Measurements from ENCODE around the gene SHC3. TPM values are rescaled to one million over a fixed set of nuclear protein-coding genes. Genes with fewer than 3 reads are reported as not detected.
A peak's percentile ranks its signal among the peaks of the same experiment; 100 is the strongest.

The SHC3 gene
- total RNA-seq = 4.1 and 5.1 TPM in 2 replicates

- H3K4me3 ChIP-seq (ENCODE audit: low read depth, low read length) = peak within 1 kb of the TSS; percentile 69
- no peak for DNase-seq (ENCODE audit: low read depth)
- TF ChIP-seq CTCF (conservative IDR thresholded peaks at IDR 0.05; ENCODE audit: low read depth, low read length) = no peak
These were observed at the start of gene SHC3 for GRCh38 chr9:89177944-89178829. SHC3 (minus strand) TSS chr9:89178818; CDS start chr9:89178460, 358 bp downstream.

GRCh38 chr9:89225991-89226471 is 47.4 kb upstream of the SHC3 start:
- no peak for DNase-seq (ENCODE audit: low read depth)
- no peak overlapping the region for H3K4me3 ChIP-seq (ENCODE audit: low read depth, low read length)
- no peak for TF ChIP-seq CTCF (conservative IDR thresholded peaks at IDR 0.05; ENCODE audit: low read depth, low read length)

GRCh38 chr9:89225587-89225986 is 47.0 kb upstream of the SHC3 start:
- TF ChIP-seq CTCF (conservative IDR thresholded peaks at IDR 0.05; ENCODE audit: low read depth, low read length) = no peak
- DNase-seq (ENCODE audit: low read depth) = no peak
- no peak overlapping the region for H3K4me3 ChIP-seq (ENCODE audit: low read depth, low read length)

- no peak overlapping the region for H3K4me3 ChIP-seq (ENCODE audit: low read depth, low read length)
- DNase-seq (ENCODE audit: low read depth) = no peak
- no peak for TF ChIP-seq CTCF (conservative IDR thresholded peaks at IDR 0.05; ENCODE audit: low read depth, low read length)
These were observed 46.4 kb upstream of the SHC3 start for GRCh38 chr9:89225036-89225435.

GRCh38 chr9:89224633-89225032 is 46.0 kb upstream of the SHC3 start:
- no peak for TF ChIP-seq CTCF (conservative IDR thresholded peaks at IDR 0.05; ENCODE audit: low read depth, low read length)
- DNase-seq (ENCODE audit: low read depth) = no peak
- no peak overlapping the region for H3K4me3 ChIP-seq (ENCODE audit: low read depth, low read length)

- no peak for DNase-seq (ENCODE audit: low read depth)
- TF ChIP-seq CTCF (conservative IDR thresholded peaks at IDR 0.05; ENCODE audit: low read depth, low read length) = no peak
- no peak overlapping the region for H3K4me3 ChIP-seq (ENCODE audit: low read depth, low read length)
These were observed 44.9 kb upstream of the SHC3 start for GRCh38 chr9:89223396-89223977.
